Measurements from ENCODE around the gene PRDX5. TPM values are rescaled to one million over a fixed set of nuclear protein-coding genes. Genes with fewer than 3 reads are reported as not detected.

Gene PRDX5
- total RNA-seq, 6 experiments from 2014 or later = 161 to 207 (median 186) TPM

GRCh38 chr11:64357904-64358535 lies 40.1 kb downstream of the PRDX5 start:
- Mint-ChIP-seq H3K9me3 (no peaks in the 10 kb centered on the region), H3K4me1 (ENCODE audit: low read depth) (peaks cover 28% of the 10 kb centered on the region), H3K27me3 (ENCODE audit: insufficient read depth) (peaks cover 2% of the 10 kb centered on the region; the same call in 1 of the 2 replicates), H3K4me3 (peak overlapping the region; percentile 63), H3K27ac (peak overlapping the region; percentile 88), H3K36me3 (ENCODE audit: low read depth) (peaks cover 3% of the 10 kb centered on the region; the same call in 1 of the 2 replicates)
- no peak for DNase-seq
- no peak for TF ChIP-seq CTCF (IDR thresholded peaks at IDR 0.05)

- peak overlapping the region; percentile 63; the same call in 1 of the 2 replicates for H3K4me3 Mint-ChIP-seq
- peak overlapping the region; percentile 88 for H3K27ac Mint-ChIP-seq
- H3K27me3 Mint-ChIP-seq (ENCODE audit: insufficient read depth) = peaks cover 2% of the 10 kb centered on the region; the same call in 1 of the 2 replicates
- no peak for DNase-seq
- no peaks in the 10 kb centered on the region for H3K9me3 Mint-ChIP-seq
- TF ChIP-seq CTCF (IDR thresholded peaks at IDR 0.05) = no peak
- peaks cover 8% of the 10 kb centered on the region; the same call in 1 of the 2 replicates for H3K36me3 Mint-ChIP-seq (ENCODE audit: low read depth)
- peaks cover 28% of the 10 kb centered on the region for H3K4me1 Mint-ChIP-seq (ENCODE audit: low read depth)
Observed at GRCh38 chr11:64358536-64358906, 40.6 kb downstream of the PRDX5 start.

- H3K36me3 Mint-ChIP-seq (ENCODE audit: low read depth) = peaks cover 11% of the 10 kb centered on the region
- H3K4me1 Mint-ChIP-seq (ENCODE audit: low read depth) = peaks cover 29% of the 10 kb centered on the region
- H3K27me3 Mint-ChIP-seq (ENCODE audit: insufficient read depth) = peaks cover 2% of the 10 kb centered on the region; the same call in 1 of the 2 replicates
- peak within 1 kb of the TSS; percentile 92 for H3K4me3 Mint-ChIP-seq
- peak within 1 kb of the TSS; percentile 88 for H3K27ac Mint-ChIP-seq
- H3K9me3 Mint-ChIP-seq = no peaks in the 10 kb centered on the region
- peak; percentile 45 for DNase-seq
- no peak for TF ChIP-seq CTCF (IDR thresholded peaks at IDR 0.05)
Observed at GRCh38 chr11:64358907-64359711, 41.2 kb downstream of the PRDX5 start, which contains the start of gene RPS6KA4. Gene RPS6KA4 (plus strand): TSS chr11:64359162. CDS start chr11:64359236, 74 bp downstream.

GRCh38 chr11:64359712-64360445 lies 42.0 kb downstream of the PRDX5 start:
- Mint-ChIP-seq H3K4me1 (ENCODE audit: low read depth) (peaks cover 33% of the 10 kb centered on the region), H3K9me3 (no peaks in the 10 kb centered on the region), H3K27ac (peak overlapping the region; percentile 70), H3K36me3 (ENCODE audit: low read depth) (peaks cover 15% of the 10 kb centered on the region), H3K4me3 (peak overlapping the region; percentile 92), H3K27me3 (ENCODE audit: insufficient read depth) (peaks cover 2% of the 10 kb centered on the region; the same call in 1 of the 2 replicates)
- DNase-seq = no peak
- TF ChIP-seq CTCF (IDR thresholded peaks at IDR 0.05) = no peak

- peaks cover 2% of the 10 kb centered on the region; the same call in 1 of the 2 replicates for H3K27me3 Mint-ChIP-seq (ENCODE audit: insufficient read depth)
- peaks cover 30% of the 10 kb centered on the region for H3K4me1 Mint-ChIP-seq (ENCODE audit: low read depth)
Observed at GRCh38 chr11:64360448-64360921, 42.6 kb downstream of the PRDX5 start.

More at GRCh38 chr11:64360448-64360921, 42.6 kb downstream of the PRDX5 start:
- no peak for DNase-seq
- Mint-ChIP-seq H3K4me3 (peak overlapping the region; percentile 92), H3K9me3 (no peaks in the 10 kb centered on the region), H3K27ac (no peak overlapping the region), H3K36me3 (ENCODE audit: low read depth) (peaks cover 15% of the 10 kb centered on the region)
- no peak for TF ChIP-seq CTCF (IDR thresholded peaks at IDR 0.05)
